ENCODE results near the gene SHD.

Gene SHD

DNA sequence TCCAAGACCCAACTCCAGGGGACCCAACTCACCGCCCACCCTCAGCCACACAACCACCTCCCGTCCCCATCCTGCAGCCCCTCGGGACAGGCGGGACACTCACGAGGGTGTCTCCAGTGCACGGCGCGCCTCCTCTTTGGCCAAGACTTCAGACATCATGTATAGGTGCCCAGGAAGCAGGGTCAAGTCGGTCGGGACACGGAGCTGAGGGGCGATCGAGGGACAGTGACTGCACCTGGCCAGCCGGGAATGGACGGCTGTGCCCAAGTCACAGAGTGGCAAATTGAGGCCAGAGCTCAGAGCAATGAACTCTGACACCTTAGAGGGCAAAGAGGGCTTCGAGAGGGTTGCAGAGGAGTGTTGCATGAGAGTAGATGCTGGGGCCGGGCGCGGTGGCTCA is 50.8 kb downstream of the SHD start (continued):
- TF ChIP-seq, protein P1, sequence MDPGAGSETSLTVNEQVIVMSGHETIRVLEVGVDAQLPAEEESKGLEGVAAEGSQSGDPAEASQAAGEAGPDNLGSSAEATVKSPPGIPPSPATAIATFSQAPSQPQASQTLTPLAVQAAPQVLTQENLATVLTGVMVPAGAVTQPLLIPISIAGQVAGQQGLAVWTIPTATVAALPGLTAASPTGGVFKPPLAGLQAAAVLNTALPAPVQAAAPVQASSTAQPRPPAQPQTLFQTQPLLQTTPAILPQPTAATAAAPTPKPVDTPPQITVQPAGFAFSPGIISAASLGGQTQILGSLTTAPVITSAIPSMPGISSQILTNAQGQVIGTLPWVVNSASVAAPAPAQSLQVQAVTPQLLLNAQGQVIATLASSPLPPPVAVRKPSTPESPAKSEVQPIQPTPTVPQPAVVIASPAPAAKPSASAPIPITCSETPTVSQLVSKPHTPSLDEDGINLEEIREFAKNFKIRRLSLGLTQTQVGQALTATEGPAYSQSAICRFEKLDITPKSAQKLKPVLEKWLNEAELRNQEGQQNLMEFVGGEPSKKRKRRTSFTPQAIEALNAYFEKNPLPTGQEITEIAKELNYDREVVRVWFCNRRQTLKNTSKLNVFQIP (CRISPR knock-in tag; IDR thresholded peaks at IDR 0.05; ENCODE audit: borderline replicate concordance, low read depth), result no peak
- TF ChIP-seq ISL1 (CRISPR knock-in tag; IDR thresholded peaks at IDR 0.05), result no peak

DNA sequence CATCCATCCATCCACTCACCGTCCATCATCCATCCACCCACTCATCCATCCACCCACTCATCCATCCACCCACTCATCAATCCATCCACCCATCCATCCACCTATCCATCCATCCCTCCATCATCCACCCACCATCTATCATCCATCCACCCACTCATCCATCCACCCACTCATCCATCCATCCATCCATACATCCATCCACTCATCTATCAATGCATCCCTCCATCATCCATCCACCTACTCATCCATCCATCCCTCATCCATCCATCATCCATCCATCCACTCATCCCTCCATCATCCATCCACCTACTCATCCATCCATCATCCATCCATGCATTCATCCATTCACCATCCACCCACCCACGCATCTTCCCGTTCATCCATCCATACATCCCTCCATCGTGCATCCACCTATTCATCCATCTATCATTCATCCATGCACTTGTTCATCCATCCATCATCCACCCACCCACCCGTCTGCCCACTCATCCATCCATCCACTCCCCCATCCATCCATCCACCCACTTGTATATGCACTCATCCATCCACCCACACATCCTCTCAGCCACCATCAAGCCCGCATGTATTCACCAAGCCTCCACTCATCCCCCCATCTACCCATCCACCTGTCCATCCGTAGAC is 56.0 kb downstream of the SHD start:
- no peak for ATAC-seq
- TF ChIP-seq, protein P2, sequence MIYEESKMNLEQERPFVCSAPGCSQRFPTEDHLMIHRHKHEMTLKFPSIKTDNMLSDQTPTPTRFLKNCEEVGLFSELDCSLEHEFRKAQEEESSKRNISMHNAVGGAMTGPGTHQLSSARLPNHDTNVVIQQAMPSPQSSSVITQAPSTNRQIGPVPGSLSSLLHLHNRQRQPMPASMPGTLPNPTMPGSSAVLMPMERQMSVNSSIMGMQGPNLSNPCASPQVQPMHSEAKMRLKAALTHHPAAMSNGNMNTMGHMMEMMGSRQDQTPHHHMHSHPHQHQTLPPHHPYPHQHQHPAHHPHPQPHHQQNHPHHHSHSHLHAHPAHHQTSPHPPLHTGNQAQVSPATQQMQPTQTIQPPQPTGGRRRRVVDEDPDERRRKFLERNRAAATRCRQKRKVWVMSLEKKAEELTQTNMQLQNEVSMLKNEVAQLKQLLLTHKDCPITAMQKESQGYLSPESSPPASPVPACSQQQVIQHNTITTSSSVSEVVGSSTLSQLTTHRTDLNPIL (CRISPR knock-in tag; IDR thresholded peaks at IDR 0.05; ENCODE audit: low read depth), result no peak
- no peak for TF ChIP-seq ZNF70 (CRISPR knock-in tag; IDR thresholded peaks at IDR 0.05)
- no peak for TF ChIP-seq CSDC2 (CRISPR knock-in tag; IDR thresholded peaks at IDR 0.05)
- no peak for TF ChIP-seq ZFP3 (CRISPR knock-in tag; IDR thresholded peaks at IDR 0.05)
- no peak for TF ChIP-seq ZNF565 (CRISPR knock-in tag; conservative IDR thresholded peaks at IDR 0.05; ENCODE audit: low read depth)
- TF ChIP-seq ZFP30 (CRISPR knock-in tag; IDR thresholded peaks at IDR 0.05), result no peak
- TF ChIP-seq ZNF8 (CRISPR knock-in tag; IDR thresholded peaks at IDR 0.05), result no peak
- TF ChIP-seq ESRRG (CRISPR knock-in tag; IDR thresholded peaks at IDR 0.05), result no peak
- TF ChIP-seq ARNTL (CRISPR knock-in tag; IDR thresholded peaks at IDR 0.05; ENCODE audit: borderline replicate concordance, low read depth), result no peak
- TF ChIP-seq, protein P3, sequence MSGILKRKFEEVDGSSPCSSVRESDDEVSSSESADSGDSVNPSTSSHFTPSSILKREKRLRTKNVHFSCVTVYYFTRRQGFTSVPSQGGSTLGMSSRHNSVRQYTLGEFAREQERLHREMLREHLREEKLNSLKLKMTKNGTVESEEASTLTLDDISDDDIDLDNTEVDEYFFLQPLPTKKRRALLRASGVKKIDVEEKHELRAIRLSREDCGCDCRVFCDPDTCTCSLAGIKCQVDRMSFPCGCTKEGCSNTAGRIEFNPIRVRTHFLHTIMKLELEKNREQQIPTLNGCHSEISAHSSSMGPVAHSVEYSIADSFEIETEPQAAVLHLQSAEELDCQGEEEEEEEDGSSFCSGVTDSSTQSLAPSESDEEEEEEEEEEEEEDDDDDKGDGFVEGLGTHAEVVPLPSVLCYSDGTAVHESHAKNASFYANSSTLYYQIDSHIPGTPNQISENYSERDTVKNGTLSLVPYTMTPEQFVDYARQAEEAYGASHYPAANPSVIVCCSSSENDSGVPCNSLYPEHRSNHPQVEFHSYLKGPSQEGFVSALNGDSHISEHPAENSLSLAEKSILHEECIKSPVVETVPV (CRISPR knock-in tag; IDR thresholded peaks at IDR 0.05), result no peak
- TF ChIP-seq GLIS3 (CRISPR knock-in tag; IDR thresholded peaks at IDR 0.05), result no peak
- no peak for TF ChIP-seq BACH2 (CRISPR knock-in tag; IDR thresholded peaks at IDR 0.05; ENCODE audit: borderline replicate concordance)

DNA sequence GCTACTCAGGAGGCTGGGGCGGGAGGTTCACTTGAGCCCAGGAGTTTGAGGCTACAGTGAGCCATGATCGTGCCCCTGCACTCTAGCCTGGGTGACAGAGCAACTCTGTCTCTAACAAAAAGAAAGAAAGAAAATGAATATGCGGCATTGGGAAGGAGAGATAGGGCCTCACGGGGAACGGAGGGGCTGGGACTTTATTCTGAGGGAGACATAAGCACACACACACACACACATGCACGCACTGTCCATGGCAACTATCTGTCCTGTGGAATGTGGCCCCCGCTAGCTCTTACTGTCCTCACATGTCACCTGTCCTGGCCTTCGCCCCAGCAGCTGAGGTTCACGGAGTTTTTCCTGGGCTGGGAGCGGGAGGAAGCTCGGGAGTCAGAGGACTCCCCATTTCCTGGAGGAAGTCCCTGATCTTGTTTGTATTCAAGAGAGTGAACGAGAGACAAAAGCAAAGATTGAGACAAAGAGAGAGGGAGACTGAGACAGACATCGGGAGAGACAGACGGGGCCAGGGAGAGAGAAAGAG is 58.9 kb downstream of the SHD start:
- no peak for ATAC-seq
- TF ChIP-seq ZNF565 (CRISPR knock-in tag; conservative IDR thresholded peaks at IDR 0.05; ENCODE audit: low read depth), result no peak
- no peak for TF ChIP-seq TOX (CRISPR knock-in tag; IDR thresholded peaks at IDR 0.05; ENCODE audit: borderline replicate concordance)
- no peak for TF ChIP-seq ZNF8 (CRISPR knock-in tag; IDR thresholded peaks at IDR 0.05)
- TF ChIP-seq, protein P1 (CRISPR knock-in tag; IDR thresholded peaks at IDR 0.05; ENCODE audit: borderline replicate concordance, low read depth), result no peak
- TF ChIP-seq ESRRG (CRISPR knock-in tag; IDR thresholded peaks at IDR 0.05), result no peak
- TF ChIP-seq, protein P2 (CRISPR knock-in tag; IDR thresholded peaks at IDR 0.05; ENCODE audit: low read depth), result no peak
- TF ChIP-seq TCF4 (CRISPR knock-in tag; IDR thresholded peaks at IDR 0.05; ENCODE audit: borderline replicate concordance), result no peak

DNA sequence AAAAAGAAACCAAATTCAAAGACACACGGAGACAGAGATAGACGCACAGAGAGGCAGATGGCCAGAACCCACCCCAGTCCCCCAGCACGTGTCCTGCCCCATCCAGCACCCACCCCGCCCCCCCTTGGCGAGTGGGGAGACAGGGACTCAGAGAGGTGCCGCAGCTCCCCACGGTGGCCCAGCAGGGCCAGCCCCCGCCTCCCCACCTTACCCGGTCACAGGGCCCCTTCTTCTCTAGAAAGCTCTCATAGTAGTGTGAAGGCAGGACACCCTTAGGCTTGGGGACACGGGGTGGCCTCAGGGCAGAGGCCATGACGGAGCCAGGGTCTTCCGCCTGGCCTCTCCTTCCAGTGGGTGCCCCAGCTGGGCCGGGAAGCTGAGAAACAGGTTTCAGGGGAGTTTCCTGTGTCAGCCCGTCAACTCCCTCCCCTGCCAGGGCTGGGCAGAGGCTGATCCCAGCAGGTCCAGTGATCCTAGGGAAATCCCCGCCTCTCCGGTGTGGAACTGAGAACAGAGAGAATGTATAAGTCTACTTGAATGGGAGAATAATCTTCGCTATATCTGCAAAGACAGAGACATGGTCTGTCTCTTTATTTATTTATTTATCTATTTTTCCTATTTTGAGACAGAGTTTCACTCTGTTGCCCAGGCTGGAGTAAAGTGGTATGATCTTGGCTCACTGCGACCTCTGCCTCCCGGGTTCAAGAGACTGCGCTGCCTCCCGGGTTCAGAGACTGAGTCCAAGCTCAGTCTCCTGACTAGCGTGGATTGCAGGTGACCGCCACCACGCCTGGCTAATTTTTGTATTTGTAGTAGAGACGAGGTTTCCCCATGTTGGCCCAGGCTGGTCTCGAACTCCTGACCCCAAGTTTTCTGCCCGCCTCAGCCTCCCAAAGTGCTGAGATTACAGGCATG is 59.6 kb downstream of the SHD start, which contains the start of gene STAP2:
Gene STAP2 (minus strand): TSS at position 387 of the 915 bp plus-strand sequence. CDS start 74 bp downstream, at position 313.
- no peak for ATAC-seq
- TF ChIP-seq PPARA (CRISPR knock-in tag; IDR thresholded peaks at IDR 0.05; ENCODE audit: borderline replicate concordance) (no peak), ZC3H10 (CRISPR knock-in tag; IDR thresholded peaks at IDR 0.05) (no peak), ZNF70 (CRISPR knock-in tag; IDR thresholded peaks at IDR 0.05) (no peak), GLIS3 (CRISPR knock-in tag; IDR thresholded peaks at IDR 0.05) (no peak), ARNTL (CRISPR knock-in tag; IDR thresholded peaks at IDR 0.05; ENCODE audit: borderline replicate concordance, low read depth) (no peak), TOX (CRISPR knock-in tag; IDR thresholded peaks at IDR 0.05; ENCODE audit: borderline replicate concordance) (no peak), ZFP3 (CRISPR knock-in tag; IDR thresholded peaks at IDR 0.05) (no peak), SNAI2 (CRISPR knock-in tag; IDR thresholded peaks at IDR 0.05) (no peak), ISL1 (CRISPR knock-in tag; IDR thresholded peaks at IDR 0.05) (no peak), ZFP30 (CRISPR knock-in tag; IDR thresholded peaks at IDR 0.05) (no peak)
- TF ChIP-seq, protein P4, sequence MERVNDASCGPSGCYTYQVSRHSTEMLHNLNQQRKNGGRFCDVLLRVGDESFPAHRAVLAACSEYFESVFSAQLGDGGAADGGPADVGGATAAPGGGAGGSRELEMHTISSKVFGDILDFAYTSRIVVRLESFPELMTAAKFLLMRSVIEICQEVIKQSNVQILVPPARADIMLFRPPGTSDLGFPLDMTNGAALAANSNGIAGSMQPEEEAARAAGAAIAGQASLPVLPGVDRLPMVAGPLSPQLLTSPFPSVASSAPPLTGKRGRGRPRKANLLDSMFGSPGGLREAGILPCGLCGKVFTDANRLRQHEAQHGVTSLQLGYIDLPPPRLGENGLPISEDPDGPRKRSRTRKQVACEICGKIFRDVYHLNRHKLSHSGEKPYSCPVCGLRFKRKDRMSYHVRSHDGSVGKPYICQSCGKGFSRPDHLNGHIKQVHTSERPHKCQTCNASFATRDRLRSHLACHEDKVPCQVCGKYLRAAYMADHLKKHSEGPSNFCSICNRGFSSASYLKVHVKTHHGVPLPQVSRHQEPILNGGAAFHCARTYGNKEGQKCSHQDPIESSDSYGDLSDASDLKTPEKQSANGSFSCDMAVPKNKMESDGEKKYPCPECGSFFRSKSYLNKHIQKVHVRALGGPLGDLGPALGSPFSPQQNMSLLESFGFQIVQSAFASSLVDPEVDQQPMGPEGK (CRISPR knock-in tag; IDR thresholded peaks at IDR 0.05; ENCODE audit: borderline replicate concordance), result no peak
- TF ChIP-seq, protein P5, sequence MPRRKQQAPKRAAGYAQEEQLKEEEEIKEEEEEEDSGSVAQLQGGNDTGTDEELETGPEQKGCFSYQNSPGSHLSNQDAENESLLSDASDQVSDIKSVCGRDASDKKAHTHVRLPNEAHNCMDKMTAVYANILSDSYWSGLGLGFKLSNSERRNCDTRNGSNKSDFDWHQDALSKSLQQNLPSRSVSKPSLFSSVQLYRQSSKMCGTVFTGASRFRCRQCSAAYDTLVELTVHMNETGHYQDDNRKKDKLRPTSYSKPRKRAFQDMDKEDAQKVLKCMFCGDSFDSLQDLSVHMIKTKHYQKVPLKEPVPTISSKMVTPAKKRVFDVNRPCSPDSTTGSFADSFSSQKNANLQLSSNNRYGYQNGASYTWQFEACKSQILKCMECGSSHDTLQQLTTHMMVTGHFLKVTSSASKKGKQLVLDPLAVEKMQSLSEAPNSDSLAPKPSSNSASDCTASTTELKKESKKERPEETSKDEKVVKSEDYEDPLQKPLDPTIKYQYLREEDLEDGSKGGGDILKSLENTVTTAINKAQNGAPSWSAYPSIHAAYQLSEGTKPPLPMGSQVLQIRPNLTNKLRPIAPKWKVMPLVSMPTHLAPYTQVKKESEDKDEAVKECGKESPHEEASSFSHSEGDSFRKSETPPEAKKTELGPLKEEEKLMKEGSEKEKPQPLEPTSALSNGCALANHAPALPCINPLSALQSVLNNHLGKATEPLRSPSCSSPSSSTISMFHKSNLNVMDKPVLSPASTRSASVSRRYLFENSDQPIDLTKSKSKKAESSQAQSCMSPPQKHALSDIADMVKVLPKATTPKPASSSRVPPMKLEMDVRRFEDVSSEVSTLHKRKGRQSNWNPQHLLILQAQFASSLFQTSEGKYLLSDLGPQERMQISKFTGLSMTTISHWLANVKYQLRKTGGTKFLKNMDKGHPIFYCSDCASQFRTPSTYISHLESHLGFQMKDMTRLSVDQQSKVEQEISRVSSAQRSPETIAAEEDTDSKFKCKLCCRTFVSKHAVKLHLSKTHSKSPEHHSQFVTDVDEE (CRISPR knock-in tag; IDR thresholded peaks at IDR 0.05), result no peak
